HCT116 (cell line): ENCODE results near the gene EEFSEC. TPM values are rescaled to one million over a fixed set of nuclear protein-coding genes. Genes with fewer than 3 reads are reported as not detected.

Experiments used
- ATAC-seq: fragments of 200-7000 bp; cut with Tn5 transposase; 2 replicates; pipeline ENCODE4 v1.9.1; 2020; ENCODE audit warnings: mild to moderate bottlenecking, moderate library complexity
- BruUV-seq: library from RNA; stranded (reverse); fragments of 400-500 nt; replicated peaks from 2 replicates; lab custom pipeline; 2021; lab: Mats Ljungman, UMichigan
- CTCF ChIA-PET: fragments of 300-600 bp; sonication (Branson Sonifier 250); formaldehyde crosslinking; loops from one replicate; lab custom pipeline; 2021; ENCODE audit warnings: antibody characterized with exemption; lab: Charles Lee
- POLR2A ChIA-PET: fragments of 300-600, 350-600 bp; sonication (Branson Sonifier 250); formaldehyde crosslinking; loops from one replicate; lab custom pipeline; 2021; ENCODE audit warnings: antibody characterized with exemption; lab: Charles Lee
- RAD21 ChIA-PET, 2 experiments: fragments of 300-600 bp; sonication (Branson Sonifier 250); formaldehyde crosslinking; loops; one replicate each; lab custom pipeline; 2023; ENCODE audit warnings: low total read pairs in 2 of 2; ENCODE audit not compliant: uncharacterized antibody in 2 of 2, unreplicated experiment in 2 of 2, low non-redundant PET in 1 of 2; lab: Charles Lee
- DNase-seq: peaks from one replicate; pipeline ENCODE4 v3.0.0-alpha.2; 2010; ENCODE audit warnings: low read depth, low spot score
- H2AFZ ChIP-seq: fragments of 200-600 bp; shearing (Covaris generic), sonication (generic); 2 replicates; pipeline ENCODE4 v1.6.1; 2017; ENCODE audit warnings: low read depth, mixed run types, mixed read lengths, antibody characterized with exemption, low read length; ENCODE audit not compliant: poor library complexity, severe bottlenecking
- H3K27ac ChIP-seq: 2 replicates; pipeline ENCODE4 v1.5.1; 2012; ENCODE audit warnings: low read depth, low read length
- H3K27me3 ChIP-seq: fragments of 200-600 bp; sonication (generic); 2 replicates; pipeline ENCODE4 v1.6.1; 2016; ENCODE audit warnings: mixed run types, low read length, mixed read lengths; ENCODE audit not compliant: insufficient read depth
- H3K36me3 ChIP-seq, 2 experiments: fragments of 200-500 bp in 1 of 2; fragments of 200-600 bp in 1 of 2; sonication (Bioruptor generic) in 1 of 2; sonication (generic) in 1 of 2; 2 replicates each; pipeline versions ENCODE4 v1.5.1 to v1.6.1; 2014 to 2016; ENCODE audit warnings: low read length in 2 of 2, inconsistent platforms in 1 of 2, mixed read lengths in 1 of 2, mixed run types in 1 of 2; ENCODE audit not compliant: insufficient read depth in 2 of 2, control insufficient read depth in 1 of 2
- H3K4me1 ChIP-seq, 2 experiments: fragments of 200-600 bp in 1 of 2; sonication (generic) in 1 of 2; 2 replicates each; pipeline versions ENCODE4 v1.5.1 to v1.6.1; 2012 to 2017; ENCODE audit warnings: low read length in 2 of 2, inconsistent platforms in 1 of 2, mild to moderate bottlenecking in 1 of 2, mixed read lengths in 1 of 2, mixed run types in 1 of 2, moderate library complexity in 1 of 2; ENCODE audit not compliant: insufficient read depth in 2 of 2, control insufficient read depth in 1 of 2
- H3K4me2 ChIP-seq: fragments of 200-600 bp; sonication (generic); 2 replicates; pipeline ENCODE4 v1.6.1; 2017; ENCODE audit warnings: mixed run types, low read length, mixed read lengths
- H3K4me3 ChIP-seq, 2 experiments: fragments of 200-600 bp in 1 of 2; sonication (generic) in 1 of 2; replicated peaks in 1 of 2; 2 replicates each; pipeline ENCODE4 v1.5.1; 2011 to 2016; ENCODE audit warnings: low read length in 2 of 2, control low read depth in 1 of 2, low read depth in 1 of 2, mild to moderate bottlenecking in 1 of 2, mixed read lengths in 1 of 2, mixed run types in 1 of 2
- H3K79me2 ChIP-seq: fragments of 200-600 bp; sonication (generic); 2 replicates; pipeline ENCODE4 v1.6.1; 2017; ENCODE audit warnings: mild to moderate bottlenecking, mixed run types, low read length, moderate library complexity, mixed read lengths; ENCODE audit not compliant: insufficient read depth
- H3K9ac ChIP-seq: fragments of 200-600 bp; sonication (generic); 2 replicates; pipeline ENCODE4 v1.6.1; 2016; ENCODE audit warnings: low read length, mixed read lengths
- H3K9me2 ChIP-seq: fragments of 200-600 bp; sonication (generic), shearing (Covaris generic); 2 replicates; pipeline ENCODE4 v1.6.1; 2017; ENCODE audit warnings: mixed run types, mild to moderate bottlenecking, moderate library complexity; ENCODE audit not compliant: insufficient read depth
- H3K9me3 ChIP-seq, 2 experiments: fragments of 200-500 bp in 1 of 2; fragments of 200-600 bp in 1 of 2; sonication (Bioruptor generic) in 1 of 2; sonication (generic) in 1 of 2; 2 replicates each; pipeline ENCODE4 v1.6.1; 2014 to 2017; ENCODE audit warnings: low read length in 2 of 2, mixed read lengths in 2 of 2, inconsistent platforms in 1 of 2, low read depth in 1 of 2, mild to moderate bottlenecking in 1 of 2, mixed run types in 1 of 2, moderate library complexity in 1 of 2; ENCODE audit not compliant: control insufficient read depth in 1 of 2, insufficient read depth in 1 of 2
- H4K20me1 ChIP-seq: fragments of 200-600 bp; sonication (generic), shearing (Covaris generic); 2 replicates; pipeline ENCODE4 v1.6.1; 2017; ENCODE audit warnings: mixed run types, mild to moderate bottlenecking, moderate library complexity; ENCODE audit not compliant: insufficient read depth
- CBX3 ChIP-seq: IDR thresholded peaks from 2 replicates; pipeline ENCODE4 v1.6.1; 2012; ENCODE audit warnings: low read depth
- EGR1 ChIP-seq: IDR thresholded peaks from 2 replicates; pipeline ENCODE4 v1.6.1; 2012; ENCODE audit warnings: low read depth
- ELF1 ChIP-seq: IDR thresholded peaks from 2 replicates; pipeline ENCODE4 v1.6.1; 2012; ENCODE audit warnings: low read depth, borderline replicate concordance
- EZH2 ChIP-seq: fragments of 200-600 bp; sonication (generic); IDR thresholded peaks from 2 replicates; pipeline ENCODE4 v1.6.1; 2017; ENCODE audit warnings: antibody characterized with exemption, mixed run types
- EZH2phosphoT487 ChIP-seq: fragments of 200-600 bp; IDR thresholded peaks from 2 replicates; pipeline ENCODE4 v1.6.1; 2018; ENCODE audit warnings: antibody characterized with exemption, borderline replicate concordance
- FOSL1 ChIP-seq: IDR thresholded peaks from 2 replicates; pipeline ENCODE4 v1.6.1; 2012; ENCODE audit warnings: low read depth
- JUND ChIP-seq: IDR thresholded peaks from 2 replicates; pipeline ENCODE4 v1.6.1; 2012
- POLR2A ChIP-seq: IDR thresholded peaks from 2 replicates; pipeline ENCODE4 v1.7.0; 2011; ENCODE audit warnings: borderline replicate concordance; ENCODE audit not compliant: insufficient read depth, insufficient read length; ENCODE audit errors: extremely low read depth
- POLR2AphosphoS5 ChIP-seq: IDR thresholded peaks from 2 replicates; pipeline ENCODE4 v1.6.1; 2011; ENCODE audit warnings: mild to moderate bottlenecking, low read depth, low read length, moderate library complexity
- RAD21 ChIP-seq: IDR thresholded peaks from 2 replicates; pipeline ENCODE4 v1.6.1; 2012; ENCODE audit warnings: low read depth, mild to moderate bottlenecking
- SIN3A ChIP-seq: IDR thresholded peaks from 2 replicates; pipeline ENCODE4 v1.6.1; 2012; ENCODE audit warnings: low read depth
- SP1 ChIP-seq: IDR thresholded peaks from 2 replicates; pipeline ENCODE4 v1.6.1; 2012; ENCODE audit warnings: low read depth
- SRF ChIP-seq: IDR thresholded peaks from 2 replicates; pipeline ENCODE4 v1.6.1; 2012; ENCODE audit warnings: low read depth
- TCF7L2 ChIP-seq: IDR thresholded peaks from 2 replicates; pipeline ENCODE4 v1.7.0; 2011; ENCODE audit warnings: borderline replicate concordance, inconsistent platforms; ENCODE audit not compliant: insufficient read depth, insufficient read length; ENCODE audit errors: extremely low read depth
- ZFX ChIP-seq: fragments of 450-650 bp; IDR thresholded peaks from 2 replicates; pipeline ENCODE4 v1.6.1; 2017
- ZNF274 ChIP-seq: fragments of 200-500 bp; sonication (Bioruptor generic); IDR thresholded peaks from 2 replicates; pipeline ENCODE4 v1.6.1; 2014; ENCODE audit warnings: mild to moderate bottlenecking, low read depth, low read length, inconsistent platforms
- intact Hi-C: fragments of 100-400 bp; cut with micrococcal nuclease; formaldehyde crosslinking; loops from 2 replicates; pipeline ENCODE4 v1.10.0; 2022
- total RNA-seq: library from RNA; stranded (reverse); gene quantifications from one replicate; pipeline ENCODE4 v1.2.1, GENCODE V29; 2021; ENCODE audit not compliant: unreplicated experiment
- TF ChIP-seq, protein P1 (sequence below): IDR thresholded peaks from 2 replicates; pipeline ENCODE4 v1.6.1; 2012
- TF ChIP-seq, protein P2 (sequence below): IDR thresholded peaks from 2 replicates; pipeline ENCODE4 v1.6.1; 2011; ENCODE audit warnings: mild to moderate bottlenecking, low read length, moderate library complexity; ENCODE audit not compliant: insufficient replicate concordance; ENCODE audit errors: extremely low read depth
- TF ChIP-seq, protein P3 (sequence below), 3 experiments: fragments of 200-600 bp in 1 of 3; sonication (generic) in 1 of 3; IDR thresholded peaks in 2 of 3; conservative IDR thresholded peaks in 1 of 3; 2 replicates each; pipeline ENCODE4 v1.5.1; 2012 to 2017; ENCODE audit warnings: low read depth in 2 of 3, low read length in 2 of 3, antibody characterized with exemption in 1 of 3, borderline replicate concordance in 1 of 3, control low read depth in 1 of 3, mild to moderate bottlenecking in 1 of 3, mixed read lengths in 1 of 3, mixed run types in 1 of 3, moderate library complexity in 1 of 3; ENCODE audit not compliant: insufficient read depth in 1 of 3

Gene EEFSEC
- total RNA-seq, 1 experiment from 2014 or later = 16.1 TPM

DNA sequence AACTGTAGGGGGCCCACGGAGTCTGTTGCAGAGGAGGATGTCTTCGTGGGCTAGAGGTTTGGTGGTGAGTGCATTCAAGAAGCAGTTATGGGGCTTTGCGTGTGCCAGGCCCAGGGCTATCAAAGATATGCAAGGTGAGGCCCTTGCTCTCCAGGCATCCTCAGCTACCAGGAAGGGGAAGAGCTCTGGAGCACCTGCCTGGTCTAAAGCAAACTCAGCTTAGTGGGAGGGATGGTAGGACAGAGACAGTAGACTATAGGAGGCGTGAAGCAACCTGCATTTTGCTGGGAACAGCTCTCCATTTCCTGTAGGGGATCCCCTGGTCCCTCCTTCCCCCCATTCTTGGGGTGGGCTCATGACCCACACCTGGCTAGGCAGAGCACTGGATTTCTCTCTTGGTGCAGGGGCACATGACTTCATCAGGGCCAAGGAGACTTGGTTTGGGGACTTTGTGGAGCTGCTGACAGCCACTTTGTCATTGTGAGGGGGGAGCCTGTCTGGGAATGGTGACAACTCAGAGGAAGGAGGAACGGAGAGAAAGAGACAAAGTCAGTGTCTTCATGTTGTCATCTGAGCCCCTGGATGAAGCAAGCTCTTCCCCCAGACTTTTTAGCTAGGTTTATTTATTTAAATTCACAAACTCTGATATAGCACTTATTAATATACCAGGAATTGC is 8.6 kb upstream of the EEFSEC start:
- no TSS peak for BruUV-seq
- intact Hi-C loops = no loop called here
- RAD21 ChIA-PET = no interaction called here
- POLR2A ChIA-PET = no interaction called here
- Histone ChIP-seq H3K27ac (no peak overlapping the region), H3K4me1 (no peaks in the 10 kb centered on the region), H3K9me3 (no peaks in the 10 kb centered on the region), H4K20me1 (no peaks in the 10 kb centered on the region), H3K9me2 (no peaks in the 10 kb centered on the region), H3K4me3 (no peak overlapping the region)
- DNase-seq = no peak
- CTCF ChIA-PET = interaction anchor here (1.4 kb wide), 1 partner anchor 11 kb away, joined by 6 read pairs; no protein-coding TSS in a partner anchor
- TF ChIP-seq ELF1 (no peak), RAD21 (no peak)
- TF ChIP-seq, all 23 proteins: peak for 0
- ATAC-seq = no peak
- Histone ChIP-seq H3K4me2 (no peak overlapping the region), H3K79me2 (no peaks in the 10 kb centered on the region), H3K9ac (no peak overlapping the region), H3K36me3 (no peaks in the 10 kb centered on the region), H2AFZ (no peak overlapping the region), H3K27me3 (no peaks in the 10 kb centered on the region; the same call in 1 of the 2 replicates)

DNA sequence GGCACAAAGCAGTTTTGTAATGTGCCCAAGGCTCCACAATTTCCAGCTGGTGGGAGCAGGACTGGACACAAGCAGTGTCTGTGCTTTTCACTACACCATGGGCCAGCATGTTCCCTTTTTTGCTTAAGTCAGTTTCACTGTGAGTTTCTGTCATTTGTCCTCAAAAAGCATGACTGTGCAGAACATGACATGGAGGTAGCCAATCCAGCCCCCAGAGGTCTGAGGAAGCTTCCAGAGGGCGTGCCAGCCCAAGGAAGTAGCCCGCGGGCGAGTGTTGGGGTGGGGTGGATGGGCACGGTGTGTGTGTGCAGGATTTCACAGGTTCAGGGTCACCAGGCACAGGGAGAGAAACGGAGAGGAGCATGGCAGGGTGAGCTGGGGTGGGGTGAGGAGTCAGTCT is 8.0 kb upstream of the EEFSEC start:
- RAD21 ChIA-PET = no interaction called here
- POLR2A ChIA-PET = no interaction called here
- H3K79me2 ChIP-seq = no peaks in the 10 kb centered on the region
- intact Hi-C loops = no loop called here
- H3K4me2 ChIP-seq = no peak overlapping the region
- CTCF ChIA-PET = interaction anchor here (1.4 kb wide), 1 partner anchor 12 kb away, joined by 6 read pairs; no protein-coding TSS in a partner anchor
- no peak overlapping the region for H3K9ac ChIP-seq
- H3K27me3 ChIP-seq = no peaks in the 10 kb centered on the region
- H3K4me3 ChIP-seq = no peak overlapping the region
- no TSS peak for BruUV-seq
- TF ChIP-seq SRF = no peak
- no peak for TF ChIP-seq SP1
- TF ChIP-seq FOSL1 = no peak
- TF ChIP-seq CBX3 = no peak
- TF ChIP-seq, protein P1, sequence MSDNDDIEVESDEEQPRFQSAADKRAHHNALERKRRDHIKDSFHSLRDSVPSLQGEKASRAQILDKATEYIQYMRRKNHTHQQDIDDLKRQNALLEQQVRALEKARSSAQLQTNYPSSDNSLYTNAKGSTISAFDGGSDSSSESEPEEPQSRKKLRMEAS = no peak
- TF ChIP-seq EZH2 = no peak
- TF ChIP-seq TCF7L2 = no peak
- no peak for TF ChIP-seq POLR2AphosphoS5
- no peak for TF ChIP-seq ELF1
- TF ChIP-seq, protein P2, sequence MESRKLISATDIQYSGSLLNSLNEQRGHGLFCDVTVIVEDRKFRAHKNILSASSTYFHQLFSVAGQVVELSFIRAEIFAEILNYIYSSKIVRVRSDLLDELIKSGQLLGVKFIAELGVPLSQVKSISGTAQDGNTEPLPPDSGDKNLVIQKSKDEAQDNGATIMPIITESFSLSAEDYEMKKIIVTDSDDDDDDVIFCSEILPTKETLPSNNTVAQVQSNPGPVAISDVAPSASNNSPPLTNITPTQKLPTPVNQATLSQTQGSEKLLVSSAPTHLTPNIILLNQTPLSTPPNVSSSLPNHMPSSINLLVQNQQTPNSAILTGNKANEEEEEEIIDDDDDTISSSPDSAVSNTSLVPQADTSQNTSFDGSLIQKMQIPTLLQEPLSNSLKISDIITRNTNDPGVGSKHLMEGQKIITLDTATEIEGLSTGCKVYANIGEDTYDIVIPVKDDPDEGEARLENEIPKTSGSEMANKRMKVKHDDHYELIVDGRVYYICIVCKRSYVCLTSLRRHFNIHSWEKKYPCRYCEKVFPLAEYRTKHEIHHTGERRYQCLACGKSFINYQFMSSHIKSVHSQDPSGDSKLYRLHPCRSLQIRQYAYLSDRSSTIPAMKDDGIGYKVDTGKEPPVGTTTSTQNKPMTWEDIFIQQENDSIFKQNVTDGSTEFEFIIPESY = no peak
- no peak for TF ChIP-seq EZH2phosphoT487
- no peak for TF ChIP-seq SIN3A
- TF ChIP-seq ZFX = no peak
- no peak for TF ChIP-seq POLR2A
- TF ChIP-seq ZNF274 = no peak
- TF ChIP-seq, protein P3, sequence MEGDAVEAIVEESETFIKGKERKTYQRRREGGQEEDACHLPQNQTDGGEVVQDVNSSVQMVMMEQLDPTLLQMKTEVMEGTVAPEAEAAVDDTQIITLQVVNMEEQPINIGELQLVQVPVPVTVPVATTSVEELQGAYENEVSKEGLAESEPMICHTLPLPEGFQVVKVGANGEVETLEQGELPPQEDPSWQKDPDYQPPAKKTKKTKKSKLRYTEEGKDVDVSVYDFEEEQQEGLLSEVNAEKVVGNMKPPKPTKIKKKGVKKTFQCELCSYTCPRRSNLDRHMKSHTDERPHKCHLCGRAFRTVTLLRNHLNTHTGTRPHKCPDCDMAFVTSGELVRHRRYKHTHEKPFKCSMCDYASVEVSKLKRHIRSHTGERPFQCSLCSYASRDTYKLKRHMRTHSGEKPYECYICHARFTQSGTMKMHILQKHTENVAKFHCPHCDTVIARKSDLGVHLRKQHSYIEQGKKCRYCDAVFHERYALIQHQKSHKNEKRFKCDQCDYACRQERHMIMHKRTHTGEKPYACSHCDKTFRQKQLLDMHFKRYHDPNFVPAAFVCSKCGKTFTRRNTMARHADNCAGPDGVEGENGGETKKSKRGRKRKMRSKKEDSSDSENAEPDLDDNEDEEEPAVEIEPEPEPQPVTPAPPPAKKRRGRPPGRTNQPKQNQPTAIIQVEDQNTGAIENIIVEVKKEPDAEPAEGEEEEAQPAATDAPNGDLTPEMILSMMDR (IDR thresholded peaks at IDR 0.05 in 2 of 3, conservative IDR thresholded peaks at IDR 0.05 in 1 of 3; ENCODE audit: borderline replicate concordance in 1 of 3, insufficient read depth in 1 of 3, low read depth in 2 of 3, low read length in 2 of 3) = no peak
- TF ChIP-seq EGR1 = no peak
- no peak for TF ChIP-seq JUND
- TF ChIP-seq, all 23 proteins: peak for 0
- no peaks in the 10 kb centered on the region for H4K20me1 ChIP-seq
- DNase-seq (no peak), ATAC-seq (no peak)
- H3K9me2 ChIP-seq = no peaks in the 10 kb centered on the region
- no peaks in the 10 kb centered on the region for H3K36me3 ChIP-seq
- no peaks in the 10 kb centered on the region for H3K9me3 ChIP-seq
- H3K4me1 ChIP-seq = no peaks in the 10 kb centered on the region
- H3K27ac ChIP-seq = no peak overlapping the region
- H2AFZ ChIP-seq = no peak overlapping the region
